Occipital lobe (tissue), 2 donors: Measurements from ENCODE around the gene MRPS2. TPM values are rescaled to one million over a fixed set of nuclear protein-coding genes. Genes with fewer than 3 reads are reported as not detected.
A peak's percentile ranks its signal among the peaks of the same experiment; 100 is the strongest.
"Not testable (repeated sequence)": the region's sequence is repeated elsewhere in the genome, so short reads cannot be mapped to it uniquely, and the experiment has no call there.

Source experiments
- DNase-seq: peaks from one replicate; lab custom pipeline; 2025; lab: John Stamatoyannopoulos, UW
- total RNA-seq: library from RNA; depleted of rRNA; stranded (reverse); fragments of >200 nt; gene quantifications from one replicate; pipeline ENCODE4 v1.2.3, GENCODE V29; 2014

The MRPS2 gene
- 9.7 TPM for total RNA-seq

GRCh38 chr9:135500525-135501260 is at the start of gene MRPS2:
Gene MRPS2 (plus strand): TSS chr9:135500682. CDS start chr9:135500711, 29 bp downstream.
- peak; percentile 87 for DNase-seq

DNA sequence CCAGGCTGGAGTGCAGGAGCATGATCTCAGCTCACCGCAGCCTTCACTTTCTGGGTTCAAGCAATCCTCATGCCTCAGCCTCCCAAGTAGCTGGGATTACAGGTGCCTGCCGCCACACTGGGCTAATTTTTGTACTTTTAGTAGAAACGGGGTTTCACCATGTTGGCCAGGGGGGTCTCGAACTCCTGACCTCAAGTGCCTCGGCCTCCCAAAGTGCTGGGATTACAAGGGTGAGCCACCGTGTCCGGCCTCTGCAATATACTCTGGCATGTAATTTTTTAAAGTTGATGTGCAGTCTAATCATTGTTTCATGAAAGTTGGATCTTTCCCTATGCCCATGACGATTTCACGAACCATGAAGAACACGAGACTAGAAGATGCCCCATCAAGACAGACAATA is 49.5 kb upstream of the MRPS2 start:
- no peak for DNase-seq

- not testable (repeated sequence) for DNase-seq
These were observed 48.6 kb upstream of the MRPS2 start for GRCh38 chr9:135451909-135452308.

DNA sequence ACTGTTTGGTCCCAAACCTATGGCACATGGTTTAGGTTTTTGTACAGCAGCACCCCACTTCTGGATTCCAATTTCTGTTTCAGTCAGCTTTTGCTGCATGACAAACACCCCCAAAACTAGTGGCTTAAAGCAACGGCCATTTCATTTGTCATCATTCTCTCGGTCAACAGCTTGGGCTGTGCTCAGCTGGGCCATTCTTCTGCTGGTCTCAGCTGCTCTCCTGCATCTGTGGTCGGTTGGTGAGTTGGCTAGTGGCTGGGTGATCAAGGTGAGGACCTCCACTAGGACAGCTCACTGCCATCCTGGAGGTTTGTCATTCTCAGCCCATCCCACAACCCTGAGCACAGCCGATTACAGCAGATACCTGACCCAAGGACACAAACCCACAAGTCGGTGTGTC is 45.7 kb upstream of the MRPS2 start:
- no peak for DNase-seq

DNA sequence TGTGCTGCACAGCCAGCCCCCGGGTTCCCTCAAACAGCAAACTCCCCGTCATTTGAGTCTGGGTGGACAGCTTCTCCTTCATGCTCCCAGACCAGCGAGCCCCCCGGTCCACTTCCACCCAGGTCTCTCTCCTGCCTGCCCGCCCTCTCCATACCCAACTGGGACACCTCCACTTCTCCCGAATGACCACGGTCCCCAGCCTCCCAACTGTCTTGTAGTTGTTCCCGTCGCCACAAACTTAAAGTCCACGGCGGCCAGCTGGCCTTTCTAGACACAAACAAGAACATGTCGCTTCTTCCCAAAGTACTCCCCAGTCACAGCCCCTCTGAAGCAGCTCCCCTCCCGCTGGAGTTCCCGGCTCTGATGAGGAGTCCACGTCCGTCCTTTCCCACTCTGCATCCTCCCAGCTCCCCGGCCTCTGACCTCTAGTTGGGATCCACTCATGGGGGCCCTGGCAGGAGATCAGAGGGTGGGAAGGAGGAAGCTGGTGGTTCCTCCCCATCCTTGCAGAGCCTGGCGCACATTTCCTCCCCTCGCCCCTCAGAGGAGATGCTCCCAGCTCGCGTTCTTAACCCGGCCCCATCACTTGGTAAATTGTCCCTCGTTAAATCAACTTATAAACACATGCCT is 45.0 kb upstream of the MRPS2 start:
- DNase-seq, result no peak

DNA sequence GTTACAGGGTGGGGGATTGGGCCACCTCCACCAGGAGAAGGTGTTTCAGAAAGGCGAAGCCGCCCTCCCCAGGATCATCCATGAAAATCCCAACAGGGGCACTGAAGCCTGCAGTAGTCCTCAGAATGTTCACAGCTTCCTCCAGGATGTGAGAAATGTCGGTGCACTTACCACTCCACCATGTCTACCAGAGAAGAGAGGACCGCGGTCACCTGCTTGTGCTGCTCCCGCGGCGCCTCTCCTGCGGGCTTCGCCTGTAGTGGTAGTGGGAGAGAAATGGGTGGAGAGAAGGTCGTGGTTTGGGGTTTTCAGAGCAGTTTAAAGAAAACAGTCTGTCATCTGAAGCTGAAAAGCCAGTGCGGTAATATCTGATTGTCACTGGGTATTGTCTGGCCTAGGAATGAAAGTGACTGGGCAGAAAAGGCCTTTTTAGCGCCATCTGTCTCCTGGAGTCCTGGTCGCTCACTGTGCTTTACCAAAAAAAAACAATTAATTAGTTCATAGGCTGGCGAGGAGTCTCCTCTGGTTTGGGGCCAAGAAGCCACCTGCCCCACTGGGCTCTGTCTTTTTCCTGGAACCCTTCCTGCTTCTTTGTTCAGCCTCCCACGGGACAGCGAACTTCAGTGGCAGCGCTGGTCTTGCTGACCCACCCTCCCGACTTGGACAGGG is 43.9 kb upstream of the MRPS2 start:
- DNase-seq, result no peak

DNA sequence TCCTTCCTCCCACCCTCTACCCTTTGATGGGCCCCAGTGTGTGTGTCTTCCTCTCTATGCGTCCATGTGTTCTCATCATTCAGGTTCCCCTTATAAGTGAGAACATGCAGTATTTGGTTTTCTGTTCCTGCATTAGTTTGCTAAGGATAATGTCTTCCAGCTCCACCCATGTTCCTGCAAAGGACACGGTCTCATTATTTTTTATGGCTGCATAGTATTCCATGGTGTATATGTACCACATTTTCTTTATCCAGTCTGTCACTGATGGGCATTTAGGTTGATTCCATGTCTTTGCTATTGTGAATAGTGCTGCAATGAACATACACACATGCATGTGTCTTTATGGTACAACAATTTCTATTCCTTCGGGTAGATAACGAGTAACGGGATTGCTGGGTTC is 42.0 kb upstream of the MRPS2 start:
- DNase-seq, result not testable (repeated sequence)

GRCh38 chr9:135461936-135462335 is 38.5 kb upstream of the MRPS2 start:
- DNase-seq, result no peak

GRCh38 chr9:135463140-135463539 is 37.3 kb upstream of the MRPS2 start:
- DNase-seq, result no peak

DNA sequence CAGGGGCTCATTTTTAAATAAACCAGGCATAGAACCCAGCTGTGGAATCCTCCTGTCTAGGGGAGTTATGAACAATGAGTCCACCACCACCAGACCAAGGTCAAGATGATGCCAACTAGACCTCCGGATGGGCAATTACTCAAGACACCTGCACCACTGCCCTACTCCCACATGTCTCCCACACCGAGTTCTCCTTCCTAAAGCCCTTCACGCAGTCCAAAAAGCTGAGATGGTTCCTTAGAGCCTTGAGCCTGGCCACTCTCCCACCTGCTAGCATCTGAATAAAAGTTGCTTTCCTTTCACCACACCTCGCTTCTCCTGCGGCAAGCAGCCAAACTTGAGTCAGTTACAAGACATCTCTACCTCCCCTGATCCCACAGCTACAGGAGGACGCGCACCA is 36.3 kb upstream of the MRPS2 start:
- DNase-seq, result no peak

GRCh38 chr9:135468854-135469521 is 31.5 kb upstream of the MRPS2 start:
- DNase-seq, result no peak

DNA sequence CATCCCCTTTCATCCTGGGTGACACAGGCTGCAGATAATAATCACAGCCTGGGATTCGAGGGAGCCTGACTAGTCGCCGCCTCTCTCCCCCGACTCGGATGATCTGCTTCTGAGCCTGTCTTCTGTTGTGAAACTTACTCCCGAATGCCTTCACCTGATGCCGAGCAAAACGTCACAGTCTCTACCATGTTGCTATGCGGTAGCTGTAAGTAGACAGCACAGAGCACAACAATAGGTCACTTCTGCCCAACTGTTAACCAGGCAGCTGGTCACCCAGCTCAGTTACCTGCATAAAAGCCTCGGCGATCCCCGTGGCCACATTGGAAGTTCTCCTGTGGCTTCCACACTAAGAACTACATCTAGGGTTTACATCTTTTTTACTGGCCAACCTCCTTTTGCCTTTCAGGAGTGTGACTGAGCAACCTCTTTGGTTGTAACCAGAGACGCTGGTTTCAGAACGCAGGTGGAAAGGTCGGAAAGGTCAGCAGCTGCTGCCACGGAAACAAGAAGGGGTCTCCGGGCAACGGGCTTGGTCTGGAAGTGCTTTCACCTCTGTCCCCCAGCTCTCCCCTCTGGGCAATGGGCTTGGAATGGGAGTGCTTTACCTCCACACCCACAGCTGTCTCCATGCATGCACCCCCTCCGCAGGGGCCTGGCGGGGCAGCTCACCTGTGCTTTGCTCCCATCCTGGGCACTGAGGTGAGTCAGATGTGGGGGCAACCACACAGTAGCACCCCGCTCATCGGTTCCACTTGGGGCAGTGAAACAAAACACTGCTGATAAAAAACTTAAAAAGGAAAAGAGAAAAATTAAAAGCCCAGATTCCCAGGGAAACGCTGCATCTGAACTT is 28.5 kb upstream of the MRPS2 start:
- DNase-seq, result no peak

GRCh38 chr9:135473972-135474543 is 26.4 kb upstream of the MRPS2 start:
- DNase-seq, result no peak

GRCh38 chr9:135474915-135475314 is 25.6 kb upstream of the MRPS2 start:
- DNase-seq, result peak; percentile 46

DNA sequence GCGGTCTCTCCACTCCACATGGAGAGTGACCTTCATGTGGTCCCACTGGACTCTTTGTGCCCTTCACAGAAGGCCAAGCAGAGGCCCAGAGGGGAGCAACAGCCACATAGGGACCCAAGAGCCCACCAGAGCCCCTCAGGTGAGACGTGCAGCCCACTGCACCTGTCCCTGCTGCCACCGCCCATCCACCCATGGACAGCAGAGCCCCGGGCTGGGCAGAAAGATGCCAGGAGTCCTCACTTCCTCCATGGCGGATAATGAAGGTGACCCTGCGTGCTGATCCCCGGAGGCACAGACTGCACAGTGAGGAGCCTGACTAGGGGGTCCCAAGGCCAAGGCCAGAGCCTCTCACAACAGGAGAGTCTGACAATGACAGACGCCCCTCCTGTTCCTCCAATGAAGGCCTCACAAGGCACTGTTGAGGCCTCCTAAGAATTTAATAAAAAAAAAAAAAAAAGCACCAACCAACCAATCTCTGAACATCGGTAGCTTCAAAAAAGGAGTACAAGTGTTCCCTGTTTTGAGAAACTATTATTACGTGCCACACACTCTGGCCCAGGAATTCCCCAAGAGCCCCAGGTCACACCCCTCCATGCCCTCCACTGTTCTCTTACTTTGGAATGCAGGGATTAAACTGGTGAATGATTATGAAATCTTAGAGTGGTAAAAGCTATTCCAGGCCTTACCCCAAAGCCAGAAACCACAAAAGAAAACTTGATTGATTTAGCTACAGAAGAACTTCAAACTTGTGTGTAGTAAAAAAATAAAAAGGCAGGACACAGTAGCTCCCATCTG is 23.7 kb upstream of the MRPS2 start:
- DNase-seq, result no peak

DNA sequence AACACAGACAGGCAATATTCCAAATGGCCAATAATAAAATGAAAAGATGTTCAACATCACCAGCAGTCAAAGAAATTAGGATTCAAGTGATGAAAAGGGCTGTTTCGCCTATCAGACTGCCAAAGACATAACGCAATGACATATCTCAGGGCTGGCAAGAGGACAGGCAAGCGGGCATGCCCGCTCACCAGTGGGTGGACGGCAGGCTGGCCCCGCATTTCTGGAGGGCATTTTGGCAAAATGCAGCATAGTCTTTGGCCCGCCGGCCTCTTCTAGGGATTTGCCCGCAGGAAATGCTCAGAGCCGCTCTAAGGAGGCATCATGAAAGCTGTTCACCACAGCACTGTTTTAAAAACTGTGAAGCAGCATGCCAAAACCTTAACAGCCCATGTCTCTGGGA is 22.3 kb upstream of the MRPS2 start:
- DNase-seq, result no peak

GRCh38 chr9:135478829-135479468 is 21.5 kb upstream of the MRPS2 start:
- peak; percentile 19 for DNase-seq

DNA sequence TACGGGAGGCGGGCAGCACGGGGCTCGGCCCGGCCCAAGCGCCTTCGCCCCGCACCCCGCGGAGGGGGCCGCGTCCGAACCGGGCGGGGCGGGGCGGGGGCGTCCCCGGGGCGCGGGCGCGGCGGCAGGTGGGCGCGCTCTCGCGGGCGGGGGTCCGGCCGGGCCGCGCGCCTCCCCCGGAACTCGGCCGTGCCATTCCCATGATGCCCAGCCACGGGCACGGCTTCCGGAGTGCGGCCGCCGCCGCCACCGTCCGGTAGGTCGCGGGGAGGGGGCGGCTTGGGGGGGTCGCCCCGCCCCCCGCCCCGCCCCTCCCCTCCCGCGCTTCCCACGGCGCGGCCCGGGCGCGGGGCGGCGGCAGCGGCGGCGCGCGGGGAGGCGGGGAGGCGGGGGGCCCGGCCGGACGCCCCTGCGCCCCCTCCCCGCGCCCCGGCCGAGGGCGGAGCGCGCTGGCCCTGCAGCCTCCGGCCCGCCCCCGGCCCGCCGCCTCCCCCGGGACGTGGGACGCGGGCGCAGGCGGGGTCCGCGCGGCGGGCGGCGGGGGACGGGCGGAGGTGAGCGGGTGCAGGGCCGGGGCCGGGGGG is 20.9 kb upstream of the MRPS2 start, which contains the start of gene PPP1R26:
Gene PPP1R26, plus strand, starts transcription at position 314 of the 584 bp plus-strand sequence. CDS start 4,729 bp downstream, outside the sequence.
- DNase-seq, result no peak
